ENCODE results near the gene CYLD. TPM values are rescaled to one million over a fixed set of nuclear protein-coding genes. Genes with fewer than 3 reads are reported as not detected.

Gene CYLD
- total and polyA plus RNA-seq, 2 experiments from 2014 or later, result 13.6 to 16.1 TPM

GRCh38 chr16:50702725-50703124, 39.2 kb upstream of the CYLD start:
- H3K27me3 ChIP-seq, result no peaks in the 10 kb centered on the region
- no peak for DNase-seq (ENCODE audit: low read depth in 1 of 2, low spot score in 1 of 2)
- no peak overlapping the region for H3K27ac ChIP-seq
- H3K4me1 ChIP-seq (ENCODE audit: low read depth), result no peaks in the 10 kb centered on the region
- TF ChIP-seq CTCF (IDR thresholded peaks at IDR 0.05; ENCODE audit: low read depth, low read length), result no peak
- H3K9me3 ChIP-seq (ENCODE audit: low read depth), result no peaks in the 10 kb centered on the region
- no peak overlapping the region for H3K4me3 ChIP-seq
- H3K36me3 ChIP-seq, result no peaks in the 10 kb centered on the region

GRCh38 chr16:50704245-50704644, 37.6 kb upstream of the CYLD start:
- Histone ChIP-seq H3K36me3 (no peaks in the 10 kb centered on the region), H3K9me3 (ENCODE audit: low read depth) (no peaks in the 10 kb centered on the region), H3K27ac (no peak overlapping the region), H3K27me3 (no peaks in the 10 kb centered on the region), H3K4me3 (no peak overlapping the region), H3K4me1 (ENCODE audit: low read depth) (no peaks in the 10 kb centered on the region)
- no peak for TF ChIP-seq CTCF (IDR thresholded peaks at IDR 0.05; ENCODE audit: low read depth, low read length)
- no peak for DNase-seq (ENCODE audit: low read depth in 1 of 2, low spot score in 1 of 2)

- DNase-seq (ENCODE audit: low read depth in 1 of 2, low spot score in 1 of 2), result no peak
- H3K4me1 ChIP-seq (ENCODE audit: low read depth), result no peaks in the 10 kb centered on the region
- no peaks in the 10 kb centered on the region for H3K9me3 ChIP-seq (ENCODE audit: low read depth)
- H3K4me3 ChIP-seq, result no peak overlapping the region
- no peak overlapping the region for H3K27ac ChIP-seq
- no peaks in the 10 kb centered on the region for H3K27me3 ChIP-seq
- TF ChIP-seq CTCF (IDR thresholded peaks at IDR 0.05; ENCODE audit: low read depth, low read length), result no peak
- no peaks in the 10 kb centered on the region for H3K36me3 ChIP-seq
Observed at GRCh38 chr16:50705436-50706110, 36.3 kb upstream of the CYLD start.

GRCh38 chr16:50706250-50706649, 35.6 kb upstream of the CYLD start:
- H3K9me3 ChIP-seq (ENCODE audit: low read depth), result no peaks in the 10 kb centered on the region
- no peak overlapping the region for H3K27ac ChIP-seq
- DNase-seq (ENCODE audit: low read depth in 1 of 2, low spot score in 1 of 2), result no peak
- H3K4me3 ChIP-seq, result no peak overlapping the region
- H3K36me3 ChIP-seq, result no peaks in the 10 kb centered on the region
- no peaks in the 10 kb centered on the region for H3K4me1 ChIP-seq (ENCODE audit: low read depth)
- no peak for TF ChIP-seq CTCF (IDR thresholded peaks at IDR 0.05; ENCODE audit: low read depth, low read length)
- no peaks in the 10 kb centered on the region for H3K27me3 ChIP-seq

- Histone ChIP-seq H3K4me1 (ENCODE audit: low read depth) (no peaks in the 10 kb centered on the region), H3K9me3 (ENCODE audit: low read depth) (no peaks in the 10 kb centered on the region), H3K4me3 (no peak overlapping the region), H3K27ac (no peak overlapping the region), H3K36me3 (no peaks in the 10 kb centered on the region), H3K27me3 (no peaks in the 10 kb centered on the region)
- DNase-seq (ENCODE audit: low read depth in 1 of 2, low spot score in 1 of 2), result no peak
- TF ChIP-seq CTCF (IDR thresholded peaks at IDR 0.05; ENCODE audit: low read depth, low read length), result no peak
Observed at GRCh38 chr16:50708373-50709060, 33.4 kb upstream of the CYLD start.

Data from cardiac muscle cell (in vitro differentiated cells and primary cell).